T-helper 1 cell treated with Interleukin-12 subunit alpha and Interleukin-12 subunit beta and Interleukin-4 antibody, amounts not matched to agents 30 μg/mL and 1 μg/mL, for 36 hours (primary cell): ENCODE measurements around the gene BBS2.
"Not testable (repeated sequence)": the region's sequence is repeated elsewhere in the genome, so short reads cannot be mapped to it uniquely, and the experiment has no call there.

Experiments
- H3K27ac Mint-ChIP-seq: one replicate; pipeline ENCODE4 v1.8.0; 2021; ENCODE audit warnings: mild to moderate bottlenecking, mixed read lengths
- H3K27me3 Mint-ChIP-seq: one replicate; pipeline ENCODE4 v1.8.0; 2021; ENCODE audit warnings: low read depth, mixed read lengths
- H3K36me3 Mint-ChIP-seq: one replicate; pipeline ENCODE4 v1.8.0; 2021; ENCODE audit warnings: low read depth, mixed read lengths
- H3K4me1 Mint-ChIP-seq: one replicate; pipeline ENCODE4 v1.8.0; 2021; ENCODE audit warnings: low read depth, mixed read lengths
- H3K4me3 Mint-ChIP-seq: one replicate; pipeline ENCODE4 v1.8.0; 2021; ENCODE audit warnings: mild to moderate bottlenecking, moderate library complexity, mixed read lengths
- H3K9me3 Mint-ChIP-seq: one replicate; pipeline ENCODE4 v1.8.0; 2021; ENCODE audit warnings: mixed read lengths

Gene BBS2

GRCh38 chr16:56506941-56507340 is 12.9 kb downstream of the BBS2 start:
- no peaks in the 10 kb centered on the region for H3K27me3 Mint-ChIP-seq
- peaks cover 20% of the 10 kb centered on the region for H3K36me3 Mint-ChIP-seq
- H3K9me3 Mint-ChIP-seq = no peaks in the 10 kb centered on the region
- no peak overlapping the region for H3K4me3 Mint-ChIP-seq
- no peaks in the 10 kb centered on the region for H3K4me1 Mint-ChIP-seq
- no peak overlapping the region for H3K27ac Mint-ChIP-seq

- Mint-ChIP-seq H3K27ac (no peak overlapping the region), H3K36me3 (peaks cover 15% of the 10 kb centered on the region), H3K4me3 (no peak overlapping the region), H3K9me3 (no peaks in the 10 kb centered on the region), H3K27me3 (no peaks in the 10 kb centered on the region), H3K4me1 (no peaks in the 10 kb centered on the region)
Measured at GRCh38 chr16:56505181-56505580, 14.6 kb downstream of the BBS2 start.

GRCh38 chr16:56493815-56494214 is 26.0 kb downstream of the BBS2 start:
- no peaks in the 10 kb centered on the region for H3K4me1 Mint-ChIP-seq
- no peaks in the 10 kb centered on the region for H3K27me3 Mint-ChIP-seq
- H3K36me3 Mint-ChIP-seq = peaks cover 19% of the 10 kb centered on the region
- H3K27ac Mint-ChIP-seq = no peak overlapping the region
- H3K4me3 Mint-ChIP-seq = no peak overlapping the region
- no peaks in the 10 kb centered on the region for H3K9me3 Mint-ChIP-seq

DNA sequence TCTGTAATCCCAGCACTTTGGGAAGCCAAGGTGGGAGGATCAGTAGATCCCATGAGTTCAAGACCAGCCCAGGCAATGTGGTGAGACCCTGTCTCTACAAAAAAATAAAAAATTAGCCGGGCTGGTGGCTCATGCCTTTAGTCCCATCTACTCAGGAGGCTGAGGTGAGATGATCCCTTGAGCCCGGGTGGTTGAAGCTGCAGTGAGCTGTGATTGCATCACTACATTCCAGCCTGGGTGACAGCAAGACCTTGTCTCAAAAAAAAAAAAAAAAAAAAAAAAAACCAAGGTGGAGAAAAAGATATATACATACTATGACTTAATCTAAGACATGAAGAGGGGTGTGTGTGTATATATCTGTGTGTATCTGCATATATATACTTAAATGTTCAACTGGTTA is 26.7 kb downstream of the BBS2 start:
- Mint-ChIP-seq H3K27ac (no peak overlapping the region), H3K36me3 (peaks cover 13% of the 10 kb centered on the region), H3K4me3 (no peak overlapping the region), H3K9me3 (no peaks in the 10 kb centered on the region), H3K4me1 (no peaks in the 10 kb centered on the region), H3K27me3 (no peaks in the 10 kb centered on the region)

DNA sequence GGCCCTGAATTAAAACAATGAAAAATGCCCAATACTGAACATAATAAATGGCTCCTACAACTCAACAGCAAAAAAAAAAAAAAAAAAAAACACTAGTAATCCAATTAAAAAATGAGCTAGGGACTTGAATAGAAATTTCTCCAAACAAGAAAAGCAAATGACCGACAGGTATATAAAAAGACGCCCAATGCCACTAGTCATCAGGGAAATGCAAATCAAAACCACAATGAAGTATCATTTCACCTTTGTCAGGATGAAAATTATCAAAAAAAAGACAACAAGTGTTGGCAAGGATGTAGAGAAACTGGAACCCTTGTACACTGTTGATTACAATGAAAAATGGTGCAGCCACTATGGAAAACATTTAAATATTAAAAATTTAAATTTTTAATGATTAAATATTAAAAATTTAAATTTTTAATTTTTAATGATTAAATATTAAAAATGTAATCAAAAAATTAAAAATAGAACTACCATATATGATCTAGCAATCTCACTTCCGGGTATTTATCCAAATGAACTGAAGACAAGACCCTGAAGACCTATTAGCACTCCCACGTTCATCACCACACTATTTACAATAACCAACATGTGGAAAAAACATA is 28.1 kb downstream of the BBS2 start:
- no peaks in the 10 kb centered on the region for H3K4me1 Mint-ChIP-seq
- no peak overlapping the region for H3K4me3 Mint-ChIP-seq
- H3K36me3 Mint-ChIP-seq = peaks cover 8% of the 10 kb centered on the region
- H3K27me3 Mint-ChIP-seq = no peaks in the 10 kb centered on the region
- H3K27ac Mint-ChIP-seq = no peak overlapping the region
- H3K9me3 Mint-ChIP-seq = no peaks in the 10 kb centered on the region

- H3K27me3 Mint-ChIP-seq, H3K4me3 Mint-ChIP-seq, H3K27ac Mint-ChIP-seq, H3K36me3 Mint-ChIP-seq, H3K9me3 Mint-ChIP-seq, H3K4me1 Mint-ChIP-seq: not testable (repeated sequence)
Measured at GRCh38 chr16:56488868-56489267, 31.0 kb downstream of the BBS2 start.

GRCh38 chr16:56488035-56488434 is 31.8 kb downstream of the BBS2 start:
- H3K27ac Mint-ChIP-seq = no peak overlapping the region
- H3K27me3 Mint-ChIP-seq = no peaks in the 10 kb centered on the region
- H3K4me3 Mint-ChIP-seq = no peak overlapping the region
- peaks cover 7% of the 10 kb centered on the region for H3K36me3 Mint-ChIP-seq
- H3K9me3 Mint-ChIP-seq = no peaks in the 10 kb centered on the region
- no peaks in the 10 kb centered on the region for H3K4me1 Mint-ChIP-seq

DNA sequence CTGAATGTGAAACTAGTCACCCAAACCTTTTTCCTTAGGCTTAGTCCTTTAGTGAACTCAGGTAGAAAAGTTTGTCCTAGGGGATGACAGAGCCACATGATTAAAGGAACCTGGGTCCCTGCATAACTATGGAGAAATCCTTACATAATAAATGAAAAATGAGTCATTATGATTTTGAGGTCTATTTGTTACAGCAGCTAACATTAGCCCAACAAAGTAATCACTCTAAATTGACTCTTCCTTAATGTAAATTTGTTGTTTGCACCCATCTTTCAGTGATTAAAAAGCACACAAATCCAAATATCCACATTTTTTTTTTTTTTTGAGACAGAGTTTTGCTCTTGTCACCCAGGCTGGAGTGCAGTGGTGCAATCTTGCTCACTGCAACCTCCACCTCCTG is 36.4 kb downstream of the BBS2 start:
- Mint-ChIP-seq H3K36me3 (peaks cover 9% of the 10 kb centered on the region), H3K9me3 (no peaks in the 10 kb centered on the region), H3K27ac (no peak overlapping the region), H3K4me3 (no peak overlapping the region), H3K27me3 (no peaks in the 10 kb centered on the region), H3K4me1 (no peaks in the 10 kb centered on the region)

DNA sequence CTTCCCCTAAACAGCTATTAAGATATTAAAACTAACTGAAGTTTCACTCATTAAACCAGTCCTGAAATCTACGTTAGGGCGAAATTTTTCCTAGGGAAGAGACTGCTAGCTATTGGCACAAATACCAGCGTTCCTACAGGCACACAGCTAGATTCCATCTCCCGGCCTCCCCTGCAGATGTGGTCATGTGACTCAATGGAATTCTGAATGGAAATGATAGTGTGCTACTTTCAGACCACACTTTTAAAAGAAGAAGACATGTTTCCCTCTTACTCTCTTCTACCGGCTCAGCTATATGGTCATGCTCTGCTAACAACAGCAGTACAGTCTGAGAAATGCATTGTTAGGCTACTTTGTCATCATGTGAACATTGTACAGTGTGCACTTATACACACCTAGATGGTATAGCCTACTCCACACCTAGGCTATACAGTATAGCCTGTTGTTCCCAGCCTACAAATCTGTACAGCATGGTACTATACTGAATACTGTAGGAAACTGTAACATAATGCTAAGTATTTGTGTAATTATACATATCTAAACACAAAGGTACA is 37.1 kb downstream of the BBS2 start:
- no peak overlapping the region for H3K4me3 Mint-ChIP-seq

DNA sequence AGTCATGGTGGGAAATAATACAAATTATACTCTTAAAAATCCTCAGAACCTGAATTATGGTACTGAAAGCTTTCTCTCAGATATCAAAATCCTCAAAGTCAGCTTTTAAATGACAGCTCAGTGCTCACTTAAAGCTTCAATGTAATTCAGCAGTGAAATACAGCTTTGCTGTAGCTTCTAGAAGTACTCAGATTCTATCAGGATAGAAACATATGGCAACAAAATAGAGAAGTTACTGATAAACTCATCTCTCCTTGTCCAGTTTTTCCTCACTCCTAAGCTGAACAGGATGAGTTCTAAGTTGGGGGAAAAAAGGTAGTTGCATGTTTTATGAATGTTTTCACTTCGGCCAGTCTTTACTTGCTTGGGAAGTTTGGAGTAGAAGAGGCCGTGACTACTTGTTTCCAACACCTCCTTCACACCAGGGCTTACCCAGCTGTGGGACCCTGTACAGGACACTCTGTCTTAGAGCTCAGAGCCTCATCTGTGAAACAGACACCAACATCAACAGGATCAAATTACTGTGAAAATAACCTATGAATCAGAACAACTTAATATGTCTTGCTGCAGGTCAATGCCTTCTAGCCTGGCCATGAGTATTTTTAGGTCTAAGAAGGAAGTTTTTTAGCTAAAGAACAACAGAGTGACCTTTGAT is 38.2 kb downstream of the BBS2 start:
- Mint-ChIP-seq H3K4me1 (peaks cover 7% of the 10 kb centered on the region), H3K27me3 (no peaks in the 10 kb centered on the region), H3K27ac (no peak overlapping the region), H3K9me3 (no peaks in the 10 kb centered on the region), H3K36me3 (peaks cover 17% of the 10 kb centered on the region), H3K4me3 (no peak overlapping the region)

More for the DNA sequence above, 37.1 kb downstream of the BBS2 start:
- Mint-ChIP-seq H3K27me3 (no peaks in the 10 kb centered on the region), H3K36me3 (peaks cover 10% of the 10 kb centered on the region), H3K27ac (no peak overlapping the region), H3K9me3 (no peaks in the 10 kb centered on the region), H3K4me1 (no peaks in the 10 kb centered on the region)

DNA sequence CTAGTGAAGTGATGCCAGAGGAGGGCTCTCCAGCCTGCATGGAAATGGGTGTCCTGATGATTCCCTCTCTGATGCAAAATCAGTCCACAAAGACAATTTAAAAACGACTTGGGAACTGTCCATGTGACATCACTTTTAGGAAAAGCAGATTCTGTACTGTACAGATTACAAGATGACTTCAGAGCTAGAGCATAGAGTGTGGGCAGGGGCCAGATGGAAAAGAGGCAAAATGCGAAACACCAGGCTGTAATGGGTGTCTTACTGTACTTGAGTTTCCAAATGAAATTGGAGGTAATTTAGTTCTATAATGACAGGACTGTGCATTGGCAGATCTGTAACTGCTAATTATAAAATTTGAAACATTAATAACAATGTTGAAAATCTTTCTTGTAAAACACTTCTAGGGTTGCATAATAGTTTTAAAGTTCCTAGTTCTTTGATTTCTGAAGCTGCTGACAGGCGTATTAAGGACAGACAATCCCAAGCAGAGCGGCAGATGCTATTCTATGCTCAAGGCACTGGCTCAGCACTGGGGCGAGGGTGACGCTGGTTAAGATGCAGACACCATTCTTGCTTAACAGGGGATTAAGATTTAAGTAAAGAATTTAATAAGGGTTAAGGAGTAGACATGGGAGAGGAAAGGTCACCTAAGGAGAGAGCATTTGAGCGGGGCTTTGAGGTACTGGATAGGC is 38.9 kb downstream of the BBS2 start:
- H3K4me1 Mint-ChIP-seq = peaks cover 7% of the 10 kb centered on the region
- H3K36me3 Mint-ChIP-seq = peaks cover 18% of the 10 kb centered on the region
- no peaks in the 10 kb centered on the region for H3K9me3 Mint-ChIP-seq
- H3K27me3 Mint-ChIP-seq = no peaks in the 10 kb centered on the region
- H3K27ac Mint-ChIP-seq = no peak overlapping the region
- H3K4me3 Mint-ChIP-seq = no peak overlapping the region

GRCh38 chr16:56479469-56479868 is 40.4 kb downstream of the BBS2 start:
- no peaks in the 10 kb centered on the region for H3K9me3 Mint-ChIP-seq
- H3K27ac Mint-ChIP-seq = no peak overlapping the region
- no peak overlapping the region for H3K4me3 Mint-ChIP-seq
- peaks cover 32% of the 10 kb centered on the region for H3K36me3 Mint-ChIP-seq
- H3K27me3 Mint-ChIP-seq = no peaks in the 10 kb centered on the region
- H3K4me1 Mint-ChIP-seq = peaks cover 7% of the 10 kb centered on the region

DNA sequence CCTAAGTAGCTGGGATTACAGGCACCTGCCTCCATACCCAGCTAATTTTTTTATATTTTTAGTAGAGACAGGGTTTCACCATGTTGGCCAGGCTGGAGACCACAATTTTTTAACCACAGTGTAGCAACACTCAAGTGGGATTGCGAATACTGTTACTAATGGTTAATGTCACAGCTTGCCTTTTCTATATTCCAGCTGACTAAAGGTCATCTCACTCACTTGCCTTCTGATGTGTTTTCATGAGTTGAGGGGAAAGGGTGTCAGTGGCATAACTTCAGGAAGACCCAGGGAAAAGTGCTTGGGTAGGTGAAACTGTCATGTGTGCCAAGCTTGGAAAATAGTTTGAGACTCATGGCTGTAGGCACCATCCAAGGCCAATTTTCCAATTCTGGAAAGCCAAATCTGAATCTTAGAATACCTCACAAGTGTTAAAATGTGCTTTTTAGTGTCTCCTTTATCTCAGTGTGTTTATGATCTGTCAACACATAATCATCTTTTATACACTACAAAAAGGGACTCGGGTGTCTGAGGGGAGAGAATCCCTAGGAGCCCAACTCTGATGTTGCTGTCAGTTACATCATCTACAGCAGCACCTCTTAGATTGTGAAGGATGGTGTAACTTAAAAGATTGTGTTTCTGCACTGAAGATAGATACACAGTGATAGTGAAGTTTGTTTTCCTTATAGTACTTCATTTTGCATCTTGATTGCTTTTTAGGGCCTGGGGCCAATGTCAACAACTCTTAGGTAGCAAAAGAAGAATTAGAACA is 41.4 kb downstream of the BBS2 start:
- Mint-ChIP-seq H3K4me3 (no peak overlapping the region), H3K36me3 (peaks cover 35% of the 10 kb centered on the region), H3K4me1 (peaks cover 7% of the 10 kb centered on the region), H3K27ac (no peak overlapping the region), H3K9me3 (no peaks in the 10 kb centered on the region), H3K27me3 (no peaks in the 10 kb centered on the region)

DNA sequence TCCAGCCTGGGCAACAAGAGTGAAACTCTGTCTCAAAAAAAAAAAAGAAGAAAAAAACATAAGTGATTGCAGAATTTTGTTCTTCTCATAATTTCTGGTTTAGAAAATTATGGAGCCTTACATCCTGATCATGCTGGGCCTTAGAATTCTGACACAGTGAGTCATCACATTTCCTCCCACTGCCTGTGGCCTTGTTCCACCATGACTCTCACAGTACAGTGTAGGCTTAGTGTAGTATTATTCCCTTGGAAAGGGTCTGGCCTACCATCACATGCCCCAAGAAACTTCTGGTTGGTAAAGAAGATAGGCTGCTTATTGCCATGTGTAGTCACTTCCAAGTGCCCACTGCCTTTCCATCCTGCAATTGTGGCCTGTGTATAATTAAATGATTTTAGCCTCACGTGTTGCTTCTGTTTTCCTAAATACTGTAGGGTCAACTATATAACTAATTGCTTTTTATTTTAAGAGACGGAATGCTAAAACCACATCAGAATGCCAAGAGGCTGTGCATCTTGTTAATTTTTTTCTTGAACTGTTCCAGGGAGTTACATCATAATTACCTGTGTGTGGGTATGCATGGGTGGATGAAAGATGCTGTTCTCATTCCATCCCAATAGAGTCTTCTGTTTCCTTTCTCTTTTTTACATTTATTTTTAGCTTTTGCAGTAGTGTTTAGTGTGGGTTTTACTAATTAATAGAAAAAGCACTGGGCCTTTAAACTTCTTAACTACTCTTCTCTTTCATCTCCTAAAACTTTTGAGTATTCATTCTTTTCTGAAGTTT is 42.5 kb downstream of the BBS2 start:
- H3K27ac Mint-ChIP-seq = no peak overlapping the region
- H3K27me3 Mint-ChIP-seq = no peaks in the 10 kb centered on the region
- H3K4me1 Mint-ChIP-seq = peaks cover 7% of the 10 kb centered on the region
- H3K36me3 Mint-ChIP-seq = peaks cover 45% of the 10 kb centered on the region
- no peak overlapping the region for H3K4me3 Mint-ChIP-seq
- H3K9me3 Mint-ChIP-seq = no peaks in the 10 kb centered on the region
